HCT116 (cell line): Measurements from ENCODE around the gene OR6P1. TPM values are rescaled to one million over a fixed set of nuclear protein-coding genes. Genes with fewer than 3 reads are reported as not detected.

Experiments used
- ATAC-seq: fragments of 200-7000 bp; cut with Tn5 transposase; 2 replicates; pipeline ENCODE4 v1.9.1; 2020; ENCODE audit warnings: mild to moderate bottlenecking, moderate library complexity
- BruUV-seq: library from RNA; stranded (reverse); fragments of 400-500 nt; replicated peaks from 2 replicates; lab custom pipeline; 2021; lab: Mats Ljungman, UMichigan
- CTCF ChIA-PET: fragments of 300-600 bp; sonication (Branson Sonifier 250); formaldehyde crosslinking; loops from one replicate; lab custom pipeline; 2021; ENCODE audit warnings: antibody characterized with exemption; lab: Charles Lee
- POLR2A ChIA-PET: fragments of 300-600, 350-600 bp; sonication (Branson Sonifier 250); formaldehyde crosslinking; loops from one replicate; lab custom pipeline; 2021; ENCODE audit warnings: antibody characterized with exemption; lab: Charles Lee
- RAD21 ChIA-PET, 2 experiments: fragments of 300-600 bp; sonication (Branson Sonifier 250); formaldehyde crosslinking; loops; one replicate each; lab custom pipeline; 2023; ENCODE audit warnings: low total read pairs in 2 of 2; ENCODE audit not compliant: uncharacterized antibody in 2 of 2, unreplicated experiment in 2 of 2, low non-redundant PET in 1 of 2; lab: Charles Lee
- DNase-seq: peaks from one replicate; pipeline ENCODE4 v3.0.0-alpha.2; 2010; ENCODE audit warnings: low read depth, low spot score
- H2AFZ ChIP-seq: fragments of 200-600 bp; shearing (Covaris generic), sonication (generic); 2 replicates; pipeline ENCODE4 v1.6.1; 2017; ENCODE audit warnings: low read depth, mixed run types, mixed read lengths, antibody characterized with exemption, low read length; ENCODE audit not compliant: poor library complexity, severe bottlenecking
- H3K27ac ChIP-seq: 2 replicates; pipeline ENCODE4 v1.5.1; 2012; ENCODE audit warnings: low read depth, low read length
- H3K27me3 ChIP-seq: fragments of 200-600 bp; sonication (generic); 2 replicates; pipeline ENCODE4 v1.6.1; 2016; ENCODE audit warnings: mixed run types, low read length, mixed read lengths; ENCODE audit not compliant: insufficient read depth
- H3K36me3 ChIP-seq, 2 experiments: fragments of 200-500 bp in 1 of 2; fragments of 200-600 bp in 1 of 2; sonication (Bioruptor generic) in 1 of 2; sonication (generic) in 1 of 2; 2 replicates each; pipeline versions ENCODE4 v1.5.1 to v1.6.1; 2014 to 2016; ENCODE audit warnings: low read length in 2 of 2, inconsistent platforms in 1 of 2, mixed read lengths in 1 of 2, mixed run types in 1 of 2; ENCODE audit not compliant: insufficient read depth in 2 of 2, control insufficient read depth in 1 of 2
- H3K4me1 ChIP-seq, 2 experiments: fragments of 200-600 bp in 1 of 2; sonication (generic) in 1 of 2; 2 replicates each; pipeline versions ENCODE4 v1.5.1 to v1.6.1; 2012 to 2017; ENCODE audit warnings: low read length in 2 of 2, inconsistent platforms in 1 of 2, mild to moderate bottlenecking in 1 of 2, mixed read lengths in 1 of 2, mixed run types in 1 of 2, moderate library complexity in 1 of 2; ENCODE audit not compliant: insufficient read depth in 2 of 2, control insufficient read depth in 1 of 2
- H3K4me2 ChIP-seq: fragments of 200-600 bp; sonication (generic); 2 replicates; pipeline ENCODE4 v1.6.1; 2017; ENCODE audit warnings: mixed run types, low read length, mixed read lengths
- H3K4me3 ChIP-seq, 2 experiments: fragments of 200-600 bp in 1 of 2; sonication (generic) in 1 of 2; replicated peaks in 1 of 2; 2 replicates each; pipeline ENCODE4 v1.5.1; 2011 to 2016; ENCODE audit warnings: low read length in 2 of 2, control low read depth in 1 of 2, low read depth in 1 of 2, mild to moderate bottlenecking in 1 of 2, mixed read lengths in 1 of 2, mixed run types in 1 of 2
- H3K79me2 ChIP-seq: fragments of 200-600 bp; sonication (generic); 2 replicates; pipeline ENCODE4 v1.6.1; 2017; ENCODE audit warnings: mild to moderate bottlenecking, mixed run types, low read length, moderate library complexity, mixed read lengths; ENCODE audit not compliant: insufficient read depth
- H3K9ac ChIP-seq: fragments of 200-600 bp; sonication (generic); 2 replicates; pipeline ENCODE4 v1.6.1; 2016; ENCODE audit warnings: low read length, mixed read lengths
- H3K9me2 ChIP-seq: fragments of 200-600 bp; sonication (generic), shearing (Covaris generic); 2 replicates; pipeline ENCODE4 v1.6.1; 2017; ENCODE audit warnings: mixed run types, mild to moderate bottlenecking, moderate library complexity; ENCODE audit not compliant: insufficient read depth
- H3K9me3 ChIP-seq, 2 experiments: fragments of 200-500 bp in 1 of 2; fragments of 200-600 bp in 1 of 2; sonication (Bioruptor generic) in 1 of 2; sonication (generic) in 1 of 2; 2 replicates each; pipeline ENCODE4 v1.6.1; 2014 to 2017; ENCODE audit warnings: low read length in 2 of 2, mixed read lengths in 2 of 2, inconsistent platforms in 1 of 2, low read depth in 1 of 2, mild to moderate bottlenecking in 1 of 2, mixed run types in 1 of 2, moderate library complexity in 1 of 2; ENCODE audit not compliant: control insufficient read depth in 1 of 2, insufficient read depth in 1 of 2
- H4K20me1 ChIP-seq: fragments of 200-600 bp; sonication (generic), shearing (Covaris generic); 2 replicates; pipeline ENCODE4 v1.6.1; 2017; ENCODE audit warnings: mixed run types, mild to moderate bottlenecking, moderate library complexity; ENCODE audit not compliant: insufficient read depth
- CTCF ChIP-seq, 3 experiments: fragments of 200-600 bp in 1 of 3; sonication (generic) in 1 of 3; IDR thresholded peaks in 2 of 3; conservative IDR thresholded peaks in 1 of 3; 2 replicates each; pipeline ENCODE4 v1.5.1; 2012 to 2017; ENCODE audit warnings: low read depth in 2 of 3, low read length in 2 of 3, antibody characterized with exemption in 1 of 3, borderline replicate concordance in 1 of 3, control low read depth in 1 of 3, mild to moderate bottlenecking in 1 of 3, mixed read lengths in 1 of 3, mixed run types in 1 of 3, moderate library complexity in 1 of 3; ENCODE audit not compliant: insufficient read depth in 1 of 3
- EGR1 ChIP-seq: IDR thresholded peaks from 2 replicates; pipeline ENCODE4 v1.6.1; 2012; ENCODE audit warnings: low read depth
- ELF1 ChIP-seq: IDR thresholded peaks from 2 replicates; pipeline ENCODE4 v1.6.1; 2012; ENCODE audit warnings: low read depth, borderline replicate concordance
- EZH2phosphoT487 ChIP-seq: fragments of 200-600 bp; IDR thresholded peaks from 2 replicates; pipeline ENCODE4 v1.6.1; 2018; ENCODE audit warnings: antibody characterized with exemption, borderline replicate concordance
- FOSL1 ChIP-seq: IDR thresholded peaks from 2 replicates; pipeline ENCODE4 v1.6.1; 2012; ENCODE audit warnings: low read depth
- JUND ChIP-seq: IDR thresholded peaks from 2 replicates; pipeline ENCODE4 v1.6.1; 2012
- POLR2A ChIP-seq: IDR thresholded peaks from 2 replicates; pipeline ENCODE4 v1.7.0; 2011; ENCODE audit warnings: borderline replicate concordance; ENCODE audit not compliant: insufficient read depth, insufficient read length; ENCODE audit errors: extremely low read depth
- POLR2AphosphoS5 ChIP-seq: IDR thresholded peaks from 2 replicates; pipeline ENCODE4 v1.6.1; 2011; ENCODE audit warnings: mild to moderate bottlenecking, low read depth, low read length, moderate library complexity
- SIN3A ChIP-seq: IDR thresholded peaks from 2 replicates; pipeline ENCODE4 v1.6.1; 2012; ENCODE audit warnings: low read depth
- SP1 ChIP-seq: IDR thresholded peaks from 2 replicates; pipeline ENCODE4 v1.6.1; 2012; ENCODE audit warnings: low read depth
- YY1 ChIP-seq: IDR thresholded peaks from 2 replicates; pipeline ENCODE4 v1.6.1; 2011; ENCODE audit warnings: low read length, low read depth, moderate library complexity, mild to moderate bottlenecking; ENCODE audit not compliant: insufficient replicate concordance; ENCODE audit errors: extremely low read depth
- ZFX ChIP-seq: fragments of 450-650 bp; IDR thresholded peaks from 2 replicates; pipeline ENCODE4 v1.6.1; 2017
- intact Hi-C: fragments of 100-400 bp; cut with micrococcal nuclease; formaldehyde crosslinking; loops from 2 replicates; pipeline ENCODE4 v1.10.0; 2022
- total RNA-seq: library from RNA; stranded (reverse); gene quantifications from one replicate; pipeline ENCODE4 v1.2.1, GENCODE V29; 2021; ENCODE audit not compliant: unreplicated experiment
- TF ChIP-seq, protein P1 (sequence below): IDR thresholded peaks from 2 replicates; pipeline ENCODE4 v1.6.1; 2011; ENCODE audit warnings: mild to moderate bottlenecking, low read length, moderate library complexity; ENCODE audit not compliant: insufficient replicate concordance; ENCODE audit errors: extremely low read depth

The OR6P1 gene
- total RNA-seq, 1 experiment from 2014 or later, result not detected

DNA sequence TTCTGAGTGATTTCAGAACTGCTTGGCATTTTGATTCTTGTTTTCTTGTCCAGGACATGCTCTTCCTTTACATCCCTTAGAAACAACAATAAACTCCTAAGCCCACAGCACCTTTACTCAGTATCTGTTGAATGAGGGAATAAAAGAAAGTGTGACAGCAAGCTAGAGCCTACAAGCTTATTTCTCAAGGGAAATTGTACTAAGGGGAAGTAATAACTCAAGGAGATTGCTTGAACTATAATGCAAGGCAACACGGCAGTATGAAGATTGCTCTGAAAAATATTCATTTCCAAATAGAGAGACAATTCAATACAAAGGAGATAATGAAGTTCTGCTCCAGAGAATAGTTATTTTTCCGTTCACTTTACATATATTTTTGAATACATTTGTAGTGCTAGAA, 6.5 kb downstream of the OR6P1 start:
- no peak overlapping the region for H3K9ac ChIP-seq
- no peak overlapping the region for H3K27ac ChIP-seq
- no peaks in the 10 kb centered on the region for H3K4me1 ChIP-seq
- H4K20me1 ChIP-seq, result no peaks in the 10 kb centered on the region
- CTCF ChIA-PET, result no interaction called here
- BruUV-seq, result no TSS peak
- no peak overlapping the region for H2AFZ ChIP-seq
- ATAC-seq (no peak), DNase-seq (no peak)
- no peaks in the 10 kb centered on the region for H3K79me2 ChIP-seq
- TF ChIP-seq, protein P1, sequence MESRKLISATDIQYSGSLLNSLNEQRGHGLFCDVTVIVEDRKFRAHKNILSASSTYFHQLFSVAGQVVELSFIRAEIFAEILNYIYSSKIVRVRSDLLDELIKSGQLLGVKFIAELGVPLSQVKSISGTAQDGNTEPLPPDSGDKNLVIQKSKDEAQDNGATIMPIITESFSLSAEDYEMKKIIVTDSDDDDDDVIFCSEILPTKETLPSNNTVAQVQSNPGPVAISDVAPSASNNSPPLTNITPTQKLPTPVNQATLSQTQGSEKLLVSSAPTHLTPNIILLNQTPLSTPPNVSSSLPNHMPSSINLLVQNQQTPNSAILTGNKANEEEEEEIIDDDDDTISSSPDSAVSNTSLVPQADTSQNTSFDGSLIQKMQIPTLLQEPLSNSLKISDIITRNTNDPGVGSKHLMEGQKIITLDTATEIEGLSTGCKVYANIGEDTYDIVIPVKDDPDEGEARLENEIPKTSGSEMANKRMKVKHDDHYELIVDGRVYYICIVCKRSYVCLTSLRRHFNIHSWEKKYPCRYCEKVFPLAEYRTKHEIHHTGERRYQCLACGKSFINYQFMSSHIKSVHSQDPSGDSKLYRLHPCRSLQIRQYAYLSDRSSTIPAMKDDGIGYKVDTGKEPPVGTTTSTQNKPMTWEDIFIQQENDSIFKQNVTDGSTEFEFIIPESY, result no peak
- TF ChIP-seq POLR2AphosphoS5 (no peak), CTCF (IDR thresholded peaks at IDR 0.05 in 2 of 3, conservative IDR thresholded peaks at IDR 0.05 in 1 of 3; ENCODE audit: borderline replicate concordance in 1 of 3, insufficient read depth in 1 of 3, low read depth in 2 of 3, low read length in 2 of 3) (no peak), SIN3A (no peak), JUND (no peak), SP1 (no peak), ELF1 (no peak), FOSL1 (no peak), YY1 (no peak), EGR1 (no peak), EZH2phosphoT487 (no peak), ZFX (no peak), POLR2A (no peak)
- H3K36me3 ChIP-seq, result no peaks in the 10 kb centered on the region
- RAD21 ChIA-PET, result no interaction called here
- no peaks in the 10 kb centered on the region for H3K9me2 ChIP-seq
- intact Hi-C loops, result no loop called here
- no peaks in the 10 kb centered on the region for H3K9me3 ChIP-seq
- H3K4me3 ChIP-seq, result no peak overlapping the region
- H3K4me2 ChIP-seq, result no peak overlapping the region
- POLR2A ChIA-PET, result no interaction called here
- peaks cover 7% of the 10 kb centered on the region; the same call in 1 of the 2 replicates for H3K27me3 ChIP-seq
